ENCODE results near the gene CTIF.

Gene CTIF

DNA sequence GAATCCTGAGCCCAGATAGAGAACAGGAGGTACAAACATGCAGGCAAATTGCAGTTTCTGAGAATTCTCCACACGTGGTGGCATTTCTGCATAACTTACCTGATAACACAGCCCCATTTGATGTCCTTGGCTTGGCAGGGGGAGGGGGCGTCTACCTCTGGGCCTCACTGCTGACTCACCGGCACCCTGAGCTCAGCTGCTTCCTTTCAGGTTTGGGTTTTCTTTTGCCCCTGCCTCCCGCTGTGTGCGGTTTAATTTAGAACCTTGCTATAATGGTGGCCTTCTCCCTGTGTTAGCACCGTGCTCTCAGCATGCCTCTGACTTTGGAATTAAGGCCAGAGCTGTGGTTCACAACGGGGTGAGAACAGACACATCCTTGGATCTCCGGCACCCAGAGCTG, 4.4 kb downstream of the CTIF start:
- Histone ChIP-seq H3K27ac (ENCODE audit: low read depth, low read length) (peak overlapping the region; percentile 76), H3K9ac (ENCODE audit: low read depth, low read length) (no peak overlapping the region), H3K27me3 (ENCODE audit: control insufficient read depth, insufficient read depth, low read length) (peaks cover 26% of the 10 kb centered on the region), H3K4me1 (ENCODE audit: control insufficient read depth, insufficient read depth, low read length) (peaks cover 69% of the 10 kb centered on the region), H3K4me3 (ENCODE audit: low read depth, low read length) (0 out of 2 replicates have a peak overlapping the region, but pooled peaks have one; percentile 14), H3K36me3 (ENCODE audit: control insufficient read depth, insufficient read depth, low read length) (no peaks in the 10 kb centered on the region), H3K9me3 (ENCODE audit: control insufficient read depth, insufficient read depth, low read length) (no peaks in the 10 kb centered on the region)

DNA sequence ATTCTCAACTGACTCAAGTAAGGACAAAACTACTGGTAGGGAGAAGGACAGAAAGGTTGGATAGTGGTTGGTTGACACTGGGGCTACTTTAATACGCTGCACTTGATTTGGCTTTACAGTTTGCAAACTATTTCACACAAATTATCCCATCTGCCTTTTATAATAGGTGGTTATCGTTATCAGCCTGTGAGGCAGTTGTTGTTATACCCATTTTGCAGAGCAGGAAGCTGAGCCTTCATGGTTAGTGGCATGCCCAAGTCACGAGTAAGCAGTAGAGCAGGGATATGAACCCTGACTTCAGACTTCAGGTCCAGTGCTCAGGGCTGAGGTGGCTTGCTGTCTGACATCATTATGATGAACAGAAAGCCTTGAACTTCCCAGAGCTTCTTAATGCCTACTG, 5.3 kb downstream of the CTIF start:
- no peaks in the 10 kb centered on the region for H3K36me3 ChIP-seq (ENCODE audit: control insufficient read depth, insufficient read depth, low read length)
- H3K4me1 ChIP-seq (ENCODE audit: control insufficient read depth, insufficient read depth, low read length): peaks cover 73% of the 10 kb centered on the region
- no peak overlapping the region for H3K9ac ChIP-seq (ENCODE audit: low read depth, low read length)
- H3K9me3 ChIP-seq (ENCODE audit: control insufficient read depth, insufficient read depth, low read length): no peaks in the 10 kb centered on the region
- H3K4me3 ChIP-seq (ENCODE audit: low read depth, low read length): no peak overlapping the region
- H3K27me3 ChIP-seq (ENCODE audit: control insufficient read depth, insufficient read depth, low read length): peaks cover 26% of the 10 kb centered on the region
- no peak overlapping the region for H3K27ac ChIP-seq (ENCODE audit: low read depth, low read length)

DNA sequence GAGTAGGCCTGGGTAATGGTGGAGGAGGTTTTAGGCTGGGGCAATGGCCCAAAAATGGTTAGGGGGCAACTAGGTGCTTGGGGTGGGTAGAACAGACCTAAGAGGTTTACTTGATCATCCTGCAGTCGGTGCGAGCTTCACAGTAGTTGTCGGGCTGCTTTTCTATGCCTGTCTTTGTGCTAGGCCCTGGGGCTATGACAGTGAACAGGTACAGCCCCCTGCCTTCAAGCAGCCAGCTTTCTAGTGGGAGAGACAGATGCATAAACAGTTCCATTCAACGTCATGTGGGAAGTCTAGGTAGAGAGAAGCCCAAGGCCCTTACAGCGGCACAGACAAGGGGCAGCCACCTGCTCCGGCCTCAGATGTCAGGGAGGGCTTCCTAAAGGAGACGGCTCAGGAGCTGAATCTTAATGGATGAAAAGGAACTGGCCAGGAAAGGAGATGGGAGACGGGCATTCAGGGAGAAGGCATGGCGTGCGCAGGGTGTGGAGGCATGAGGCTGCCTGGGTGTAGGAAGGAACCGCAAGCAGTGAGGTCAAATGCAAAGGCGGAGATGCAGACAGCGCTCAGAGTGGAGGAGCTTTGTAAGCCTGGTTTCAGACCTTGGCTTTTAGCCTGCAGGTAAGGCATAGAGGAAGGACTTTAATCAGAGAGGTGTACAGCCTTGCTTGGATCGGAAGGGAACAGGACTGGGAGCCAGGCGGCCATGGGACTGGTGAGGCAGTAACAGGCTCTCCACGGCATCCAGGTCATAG, 6.0 kb downstream of the CTIF start:
- H3K36me3 ChIP-seq (ENCODE audit: control insufficient read depth, insufficient read depth, low read length): no peaks in the 10 kb centered on the region
- peaks cover 26% of the 10 kb centered on the region for H3K27me3 ChIP-seq (ENCODE audit: control insufficient read depth, insufficient read depth, low read length)
- H3K27ac ChIP-seq (ENCODE audit: low read depth, low read length): no peak overlapping the region
- no peak overlapping the region for H3K9ac ChIP-seq (ENCODE audit: low read depth, low read length)
- H3K4me3 ChIP-seq (ENCODE audit: low read depth, low read length): no peak overlapping the region
- H3K4me1 ChIP-seq (ENCODE audit: control insufficient read depth, insufficient read depth, low read length): peaks cover 73% of the 10 kb centered on the region
- H3K9me3 ChIP-seq (ENCODE audit: control insufficient read depth, insufficient read depth, low read length): no peaks in the 10 kb centered on the region

DNA sequence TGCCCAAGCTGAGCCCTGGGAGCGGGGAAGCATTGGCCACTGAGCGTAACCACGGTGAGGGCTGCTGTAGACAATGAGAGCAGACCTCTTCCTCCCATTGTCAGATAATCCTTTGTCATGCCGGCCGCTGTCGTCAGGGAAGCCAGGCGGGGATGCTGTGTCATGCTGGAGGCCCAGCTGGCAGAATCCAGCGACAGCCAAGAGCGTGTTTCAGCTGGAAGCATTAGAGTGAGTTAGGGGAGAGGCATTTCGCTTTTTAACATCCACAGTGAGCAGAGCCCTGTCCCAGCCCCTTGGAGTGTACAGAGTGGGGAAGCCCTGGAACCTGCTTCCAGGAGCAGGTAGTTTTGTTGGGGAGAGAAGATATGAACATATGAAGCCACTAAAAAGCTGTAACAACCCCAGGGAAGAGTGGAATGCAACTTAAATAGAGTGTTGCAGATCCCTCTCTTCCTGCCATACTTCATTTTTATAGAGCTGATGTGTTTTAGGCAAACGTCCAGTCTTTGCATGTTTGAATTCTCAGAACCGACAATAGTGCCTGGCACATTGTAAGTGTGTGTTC, 7.0 kb downstream of the CTIF start:
- peaks cover 73% of the 10 kb centered on the region for H3K4me1 ChIP-seq (ENCODE audit: control insufficient read depth, insufficient read depth, low read length)

GRCh38 chr18:48546396-48546795, 7.6 kb downstream of the CTIF start:
- Histone ChIP-seq H3K27ac (ENCODE audit: low read depth, low read length) (peak overlapping the region; percentile 73), H3K9me3 (ENCODE audit: control insufficient read depth, insufficient read depth, low read length) (no peaks in the 10 kb centered on the region), H3K4me1 (ENCODE audit: control insufficient read depth, insufficient read depth, low read length) (peaks cover 72% of the 10 kb centered on the region), H3K4me3 (ENCODE audit: low read depth, low read length) (no peak overlapping the region), H3K27me3 (ENCODE audit: control insufficient read depth, insufficient read depth, low read length) (peaks cover 20% of the 10 kb centered on the region), H3K9ac (ENCODE audit: low read depth, low read length) (no peak overlapping the region), H3K36me3 (ENCODE audit: control insufficient read depth, insufficient read depth, low read length) (no peaks in the 10 kb centered on the region)

More for the DNA sequence above, 7.0 kb downstream of the CTIF start:
- Histone ChIP-seq H3K36me3 (ENCODE audit: control insufficient read depth, insufficient read depth, low read length) (no peaks in the 10 kb centered on the region), H3K4me3 (ENCODE audit: low read depth, low read length) (no peak overlapping the region), H3K27me3 (ENCODE audit: control insufficient read depth, insufficient read depth, low read length) (peaks cover 24% of the 10 kb centered on the region), H3K9me3 (ENCODE audit: control insufficient read depth, insufficient read depth, low read length) (no peaks in the 10 kb centered on the region), H3K9ac (ENCODE audit: low read depth, low read length) (no peak overlapping the region; the same call in 1 of the 2 replicates), H3K27ac (ENCODE audit: low read depth, low read length) (peak overlapping the region; percentile 73)

GRCh38 chr18:48547531-48547981, 8.7 kb downstream of the CTIF start:
- Histone ChIP-seq H3K4me1 (ENCODE audit: control insufficient read depth, insufficient read depth, low read length) (peaks cover 61% of the 10 kb centered on the region), H3K36me3 (ENCODE audit: control insufficient read depth, insufficient read depth, low read length) (no peaks in the 10 kb centered on the region), H3K9ac (ENCODE audit: low read depth, low read length) (no peak overlapping the region), H3K27me3 (ENCODE audit: control insufficient read depth, insufficient read depth, low read length) (peaks cover 8% of the 10 kb centered on the region), H3K27ac (ENCODE audit: low read depth, low read length) (peak overlapping the region; percentile 51), H3K9me3 (ENCODE audit: control insufficient read depth, insufficient read depth, low read length) (no peaks in the 10 kb centered on the region), H3K4me3 (ENCODE audit: low read depth, low read length) (no peak overlapping the region)

DNA sequence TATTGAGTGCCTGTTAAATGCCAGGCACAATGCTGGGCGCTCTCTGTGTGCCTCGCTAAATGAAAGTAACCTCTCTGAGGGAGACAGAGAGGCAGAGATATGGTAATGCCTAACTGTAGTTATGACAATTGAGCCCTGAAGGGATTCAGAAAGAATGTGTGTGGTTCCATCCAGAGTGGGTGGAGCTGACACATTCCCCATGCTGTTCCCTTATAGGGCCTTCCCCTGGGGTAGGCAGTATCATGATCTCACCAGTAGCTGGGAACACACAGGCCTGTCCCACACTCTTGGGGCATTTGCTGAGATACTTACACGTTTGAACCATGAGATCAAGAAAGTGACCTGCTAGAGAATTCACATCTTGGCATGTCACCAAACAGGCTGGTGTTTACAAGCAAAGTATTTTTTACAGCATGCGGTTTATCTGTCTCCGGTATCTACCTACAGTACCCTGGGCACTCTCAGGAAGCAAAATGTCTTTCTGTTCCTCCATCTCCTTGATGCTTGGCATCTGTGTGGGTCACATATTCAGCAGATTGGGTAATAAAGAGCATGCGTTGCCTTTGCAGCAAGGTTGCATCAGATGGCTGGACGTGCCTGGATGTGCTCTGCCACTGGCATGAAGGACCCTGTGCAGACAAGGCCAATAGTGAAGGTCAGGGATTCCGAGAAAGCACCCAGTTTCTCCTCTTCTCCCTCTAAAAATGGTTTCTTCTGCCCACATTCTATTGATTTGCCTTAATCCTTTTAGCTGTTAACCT, 9.4 kb downstream of the CTIF start:
- Histone ChIP-seq H3K4me3 (ENCODE audit: low read depth, low read length) (no peak overlapping the region), H3K27ac (ENCODE audit: low read depth, low read length) (peak overlapping the region; percentile 51), H3K27me3 (ENCODE audit: control insufficient read depth, insufficient read depth, low read length) (peaks cover 6% of the 10 kb centered on the region), H3K9ac (ENCODE audit: low read depth, low read length) (no peak overlapping the region), H3K9me3 (ENCODE audit: control insufficient read depth, insufficient read depth, low read length) (no peaks in the 10 kb centered on the region), H3K36me3 (ENCODE audit: control insufficient read depth, insufficient read depth, low read length) (no peaks in the 10 kb centered on the region), H3K4me1 (ENCODE audit: control insufficient read depth, insufficient read depth, low read length) (peaks cover 54% of the 10 kb centered on the region)

- Histone ChIP-seq H3K9ac (ENCODE audit: low read depth, low read length) (no peak overlapping the region), H3K4me1 (ENCODE audit: control insufficient read depth, insufficient read depth, low read length) (peaks cover 47% of the 10 kb centered on the region), H3K27me3 (ENCODE audit: control insufficient read depth, insufficient read depth, low read length) (peaks cover 5% of the 10 kb centered on the region), H3K36me3 (ENCODE audit: control insufficient read depth, insufficient read depth, low read length) (no peaks in the 10 kb centered on the region), H3K9me3 (ENCODE audit: control insufficient read depth, insufficient read depth, low read length) (no peaks in the 10 kb centered on the region), H3K27ac (ENCODE audit: low read depth, low read length) (no peak overlapping the region), H3K4me3 (ENCODE audit: low read depth, low read length) (no peak overlapping the region)
Measured at GRCh38 chr18:48548921-48549320, 10.1 kb downstream of the CTIF start.

- H3K9me3 ChIP-seq (ENCODE audit: control insufficient read depth, insufficient read depth, low read length): no peaks in the 10 kb centered on the region
- no peak overlapping the region for H3K9ac ChIP-seq (ENCODE audit: low read depth, low read length)
- no peak overlapping the region for H3K4me3 ChIP-seq (ENCODE audit: low read depth, low read length)
- no peaks in the 10 kb centered on the region for H3K27me3 ChIP-seq (ENCODE audit: control insufficient read depth, insufficient read depth, low read length)
- peaks cover 34% of the 10 kb centered on the region for H3K4me1 ChIP-seq (ENCODE audit: control insufficient read depth, insufficient read depth, low read length)
- H3K27ac ChIP-seq (ENCODE audit: low read depth, low read length): no peak overlapping the region
- H3K36me3 ChIP-seq (ENCODE audit: control insufficient read depth, insufficient read depth, low read length): no peaks in the 10 kb centered on the region
Measured at GRCh38 chr18:48550101-48550729, 11.4 kb downstream of the CTIF start.

DNA sequence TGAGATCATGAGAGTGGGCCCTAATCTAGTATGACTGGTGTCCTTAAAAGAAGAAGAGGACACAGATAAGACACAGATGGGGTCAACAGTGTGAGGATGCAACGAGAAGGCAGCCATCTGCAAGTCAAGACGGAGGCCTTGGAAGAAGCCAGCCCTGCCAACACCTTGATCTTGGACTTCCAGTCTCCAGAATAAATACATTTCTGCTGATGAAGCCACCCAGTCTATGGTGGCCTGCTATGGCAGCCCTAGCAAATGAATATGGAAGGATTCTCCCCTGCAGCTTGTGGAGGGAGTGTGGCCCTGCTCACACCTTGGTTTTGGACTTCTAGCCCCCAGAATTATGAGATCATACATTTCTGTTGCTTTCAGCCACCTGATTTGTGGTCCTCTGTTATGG, 12.3 kb downstream of the CTIF start:
- Histone ChIP-seq H3K36me3 (ENCODE audit: control insufficient read depth, insufficient read depth, low read length) (no peaks in the 10 kb centered on the region), H3K4me1 (ENCODE audit: control insufficient read depth, insufficient read depth, low read length) (peaks cover 25% of the 10 kb centered on the region), H3K4me3 (ENCODE audit: low read depth, low read length) (no peak overlapping the region), H3K27me3 (ENCODE audit: control insufficient read depth, insufficient read depth, low read length) (no peaks in the 10 kb centered on the region), H3K9ac (ENCODE audit: low read depth, low read length) (no peak overlapping the region), H3K9me3 (ENCODE audit: control insufficient read depth, insufficient read depth, low read length) (no peaks in the 10 kb centered on the region), H3K27ac (ENCODE audit: low read depth, low read length) (no peak overlapping the region)
